ENCODE measurements around the gene TEX29.

DNA sequence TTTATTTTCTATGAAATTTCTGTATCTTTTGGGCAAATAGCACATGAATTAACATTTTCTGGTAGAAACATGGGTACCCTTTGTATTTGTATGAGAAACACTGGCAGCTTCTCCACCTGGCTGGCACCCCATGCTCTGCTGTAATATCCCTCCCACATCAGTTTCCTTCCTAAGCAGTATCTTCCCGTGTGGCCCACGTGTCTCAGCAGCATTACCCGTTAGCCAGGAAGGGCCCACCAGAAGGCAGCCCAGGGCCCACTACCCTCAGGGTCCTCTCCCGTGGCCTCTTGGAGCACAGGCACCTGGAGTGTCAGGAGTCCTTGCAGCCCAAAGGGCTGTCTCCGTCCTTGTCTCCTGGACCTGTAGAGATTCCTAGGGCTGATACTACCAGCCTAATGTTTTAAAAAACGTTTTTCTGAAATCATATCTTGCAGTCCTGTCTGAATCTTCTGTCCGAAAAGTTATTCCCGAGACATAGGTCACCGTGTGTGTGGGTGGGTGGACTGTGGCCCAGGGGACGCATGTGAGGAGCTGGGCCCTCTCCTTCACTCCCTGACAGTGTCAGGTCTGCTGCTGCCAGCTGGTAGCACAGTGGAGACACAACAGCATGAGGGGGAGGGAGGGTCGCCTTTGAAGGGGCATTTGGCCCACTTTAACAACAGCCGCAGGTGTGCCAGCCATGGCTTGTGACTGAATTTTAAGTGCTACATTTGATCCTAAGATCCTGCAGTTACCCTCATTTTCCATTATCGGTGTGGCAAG is 22.0 kb upstream of the TEX29 start:
- TF ChIP-seq EZH2 (IDR thresholded peaks at IDR 0.05) (no peak), POLR2AphosphoS5 (IDR thresholded peaks at IDR 0.05; ENCODE audit: borderline replicate concordance, low read depth, low read length) (no peak)

Data from SK-N-MC (cell line).